ENCODE measurements around the gene PHPT1. TPM values are rescaled to one million over a fixed set of nuclear protein-coding genes. Genes with fewer than 3 reads are reported as not detected.

The PHPT1 gene
- total and polyA plus RNA-seq, 8 donors: 31.5 to 168 (median 42.9) TPM

DNA sequence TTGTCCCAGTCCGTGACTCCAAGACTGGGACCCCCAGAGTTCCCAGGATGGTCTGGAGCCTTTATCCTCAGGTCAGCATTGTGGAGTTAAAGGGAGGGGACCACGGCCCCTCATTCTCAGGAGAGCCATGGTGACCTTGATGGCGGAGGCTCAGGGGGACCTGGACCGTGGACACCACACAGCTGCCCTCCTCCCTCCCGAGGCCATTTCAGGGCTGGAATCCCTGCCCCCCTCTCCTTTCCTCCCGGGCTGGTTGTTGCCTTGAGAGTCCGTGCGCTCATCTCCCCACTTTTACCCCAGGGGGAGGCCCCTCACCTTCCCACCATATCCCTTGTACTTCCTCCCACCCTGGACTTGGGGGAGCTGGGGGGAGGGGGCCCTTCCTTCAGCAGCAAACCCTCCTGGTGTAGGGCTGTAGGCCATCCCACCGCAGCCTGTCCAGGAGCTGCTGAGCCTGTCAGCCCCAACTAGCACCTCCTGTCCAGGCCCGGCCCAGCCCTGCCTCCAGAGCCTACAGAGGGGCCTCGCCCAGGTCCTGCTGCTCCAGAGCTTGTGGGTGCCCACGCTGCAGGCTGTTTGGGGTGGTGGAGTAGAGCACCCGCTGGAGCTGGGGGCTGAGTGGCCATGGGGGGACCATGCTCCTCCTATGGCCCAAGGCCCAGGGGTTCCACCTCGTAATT, 21.3 kb upstream of the PHPT1 start:
- H3K27me3 ChIP-seq: no peaks in the 10 kb centered on the region
- DNase-seq: no peak
- no peaks in the 10 kb centered on the region for H3K4me1 ChIP-seq
- TF ChIP-seq POLR2AphosphoS5 (IDR thresholded peaks at IDR 0.05) (no peak), EP300 (IDR thresholded peaks at IDR 0.05) (no peak), POLR2A (IDR thresholded peaks at IDR 0.05) (no peak)
- TF ChIP-seq, protein P1, sequence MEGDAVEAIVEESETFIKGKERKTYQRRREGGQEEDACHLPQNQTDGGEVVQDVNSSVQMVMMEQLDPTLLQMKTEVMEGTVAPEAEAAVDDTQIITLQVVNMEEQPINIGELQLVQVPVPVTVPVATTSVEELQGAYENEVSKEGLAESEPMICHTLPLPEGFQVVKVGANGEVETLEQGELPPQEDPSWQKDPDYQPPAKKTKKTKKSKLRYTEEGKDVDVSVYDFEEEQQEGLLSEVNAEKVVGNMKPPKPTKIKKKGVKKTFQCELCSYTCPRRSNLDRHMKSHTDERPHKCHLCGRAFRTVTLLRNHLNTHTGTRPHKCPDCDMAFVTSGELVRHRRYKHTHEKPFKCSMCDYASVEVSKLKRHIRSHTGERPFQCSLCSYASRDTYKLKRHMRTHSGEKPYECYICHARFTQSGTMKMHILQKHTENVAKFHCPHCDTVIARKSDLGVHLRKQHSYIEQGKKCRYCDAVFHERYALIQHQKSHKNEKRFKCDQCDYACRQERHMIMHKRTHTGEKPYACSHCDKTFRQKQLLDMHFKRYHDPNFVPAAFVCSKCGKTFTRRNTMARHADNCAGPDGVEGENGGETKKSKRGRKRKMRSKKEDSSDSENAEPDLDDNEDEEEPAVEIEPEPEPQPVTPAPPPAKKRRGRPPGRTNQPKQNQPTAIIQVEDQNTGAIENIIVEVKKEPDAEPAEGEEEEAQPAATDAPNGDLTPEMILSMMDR (IDR thresholded peaks at IDR 0.05): no peak
- no peak overlapping the region for H3K27ac ChIP-seq
- WGBS, 5 donors: 90 to 97% (median 93%) methylated on average over 14 of the region's 14 CpGs
- no peaks in the 10 kb centered on the region for H3K9me3 ChIP-seq
- intact Hi-C loops (cut with DNase I; ENCODE audit: low total_unique reads): no loop called here
- H3K36me3 ChIP-seq: peaks cover 78 to 100% (median 97%) of the 10 kb centered on the region in 4 donors
- no peak overlapping the region for H3K4me3 ChIP-seq

DNA sequence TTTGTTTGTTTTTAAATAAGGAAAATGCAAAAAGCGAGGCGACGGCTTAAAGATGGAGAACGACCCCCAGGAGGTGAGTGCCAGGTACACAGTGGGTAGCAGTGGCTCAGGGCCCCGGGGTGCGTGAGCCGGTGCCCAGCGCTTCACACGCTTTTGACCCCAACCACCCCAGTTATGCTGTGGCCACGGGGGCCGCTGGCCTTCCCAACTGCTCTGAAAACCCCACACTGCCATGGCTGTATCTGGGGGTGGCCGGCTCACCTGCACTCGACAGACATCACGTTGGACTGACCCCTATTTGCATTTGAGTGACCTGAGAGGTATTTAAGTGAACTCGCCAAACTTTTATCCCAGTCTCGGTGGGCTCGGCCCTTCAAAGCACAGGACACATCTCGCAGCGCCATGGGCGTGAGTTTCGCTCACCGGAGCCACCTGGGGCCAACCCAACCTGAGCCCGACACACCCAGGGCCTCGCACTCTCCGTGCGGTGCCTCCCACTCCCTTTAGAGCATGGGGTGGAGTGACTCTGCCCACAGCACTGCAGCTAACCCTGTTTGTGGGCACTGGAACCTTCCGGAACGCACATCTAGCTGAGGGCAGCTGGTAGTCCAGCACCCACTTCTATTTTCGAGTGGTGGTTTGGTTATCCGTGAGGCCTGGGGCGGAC, 20.6 kb upstream of the PHPT1 start:
- H3K36me3 ChIP-seq: peaks cover 75 to 100% (median 99%) of the 10 kb centered on the region in 4 donors
- no peaks in the 10 kb centered on the region for H3K27me3 ChIP-seq
- DNase-seq: no peak
- TF ChIP-seq POLR2A (IDR thresholded peaks at IDR 0.05) (no peak), POLR2AphosphoS5 (IDR thresholded peaks at IDR 0.05) (no peak), EP300 (IDR thresholded peaks at IDR 0.05) (no peak)
- TF ChIP-seq, protein P1 (IDR thresholded peaks at IDR 0.05): no peak
- H3K4me1 ChIP-seq: no peaks in the 10 kb centered on the region
- WGBS, 5 donors: 92 to 96% (median 94%) methylated on average over 16 to 31 of the region's 31 CpGs
- H3K4me3 ChIP-seq: no peak overlapping the region
- no peak overlapping the region for H3K27ac ChIP-seq
- intact Hi-C loops (cut with DNase I; ENCODE audit: low total_unique reads): no loop called here
- no peaks in the 10 kb centered on the region for H3K9me3 ChIP-seq

DNA sequence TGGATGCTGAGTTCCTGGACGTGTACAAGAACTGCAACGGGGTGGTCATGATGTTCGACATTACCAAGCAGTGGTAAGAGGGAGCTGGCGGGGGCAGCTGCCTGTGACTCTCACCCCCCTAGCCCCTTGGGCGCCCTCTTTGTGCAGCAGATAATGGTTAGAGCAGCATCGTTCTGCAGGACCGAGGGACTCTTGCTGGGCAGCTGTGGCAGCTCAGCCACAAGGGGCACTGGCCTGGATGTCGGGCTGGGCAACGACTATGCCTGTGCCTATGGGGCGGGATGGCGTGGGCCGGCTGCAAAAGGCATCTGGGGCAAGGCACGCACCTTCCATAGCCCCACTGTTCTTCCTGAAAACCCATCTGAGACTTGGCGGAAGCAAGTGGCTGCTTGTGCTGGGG, 19.8 kb upstream of the PHPT1 start:
- peaks cover 68 to 100% (median 97%) of the 10 kb centered on the region in 4 donors for H3K36me3 ChIP-seq
- intact Hi-C loops (cut with DNase I; ENCODE audit: low total_unique reads): no loop called here
- no peaks in the 10 kb centered on the region for H3K9me3 ChIP-seq
- no peak overlapping the region for H3K27ac ChIP-seq
- no peaks in the 10 kb centered on the region for H3K27me3 ChIP-seq
- no peak overlapping the region for H3K4me3 ChIP-seq
- TF ChIP-seq EP300 (IDR thresholded peaks at IDR 0.05) (no peak), POLR2AphosphoS5 (IDR thresholded peaks at IDR 0.05) (no peak), POLR2A (IDR thresholded peaks at IDR 0.05) (no peak)
- TF ChIP-seq, protein P1 (IDR thresholded peaks at IDR 0.05): no peak
- WGBS, 5 donors: 88 to 95% (median 92%) methylated on average over 5 to 14 of the region's 14 CpGs
- H3K4me1 ChIP-seq: no peaks in the 10 kb centered on the region
- no peak for DNase-seq

DNA sequence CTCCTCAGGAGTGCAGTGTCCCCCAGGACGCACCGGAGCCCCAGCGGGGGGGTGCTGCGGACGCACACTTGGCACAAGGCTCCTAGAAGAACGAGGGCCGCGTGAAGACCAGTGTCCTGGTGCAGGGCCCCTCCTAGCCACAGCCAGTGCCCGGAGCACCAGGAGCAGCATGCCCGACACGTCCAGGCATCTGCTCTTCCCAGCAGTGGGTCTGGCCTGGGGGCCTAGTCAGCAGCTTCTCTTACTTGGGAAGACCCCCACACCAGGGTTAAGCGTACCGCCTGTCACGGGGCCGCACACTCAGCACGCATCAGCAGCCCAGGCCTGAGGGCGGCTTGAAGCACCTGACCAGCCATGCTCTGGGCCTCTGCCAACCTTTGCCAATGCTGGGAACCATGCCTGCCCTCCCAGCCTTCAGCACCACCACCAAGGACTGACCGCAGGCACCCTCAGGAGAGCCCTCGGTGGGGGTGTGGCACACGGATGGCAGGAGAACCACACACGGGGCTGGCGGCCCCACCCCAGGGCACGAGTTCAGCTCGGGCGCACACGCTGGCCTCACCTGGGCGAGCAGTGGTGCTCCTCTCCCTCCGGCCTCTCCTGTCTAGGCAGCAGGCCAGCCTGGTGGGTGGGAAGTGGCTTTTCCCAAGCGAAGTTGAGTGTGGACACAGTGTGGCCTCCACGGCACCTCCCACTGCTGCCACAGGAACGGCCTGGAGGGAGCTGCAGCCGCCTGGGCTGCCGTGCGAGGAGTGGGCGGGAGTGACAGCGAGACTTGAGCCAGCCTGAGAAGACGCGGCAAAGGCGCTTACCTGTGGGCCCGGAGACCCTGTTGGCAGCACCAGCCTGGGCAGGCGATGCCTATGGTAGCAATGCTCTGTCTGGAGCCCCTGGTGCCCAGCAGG, 19.0 kb upstream of the PHPT1 start:
- DNase-seq: peak in 1 of 2 donors; percentile 4
- Histone ChIP-seq H3K4me3 (no peak overlapping the region), H3K27ac (no peak overlapping the region), H3K9me3 (no peaks in the 10 kb centered on the region), H3K4me1 (no peaks in the 10 kb centered on the region), H3K27me3 (no peaks in the 10 kb centered on the region), H3K36me3 (peaks cover 61 to 96% (median 92%) of the 10 kb centered on the region in 4 donors)
- TF ChIP-seq, protein P1 (IDR thresholded peaks at IDR 0.05): no peak
- TF ChIP-seq POLR2AphosphoS5 (IDR thresholded peaks at IDR 0.05): no peak
- WGBS, 5 donors: 89 to 94% (median 92%) methylated on average over 22 to 41 of the region's 41 CpGs
- intact Hi-C loops (cut with DNase I; ENCODE audit: low total_unique reads): no loop called here

Data from stomach (tissue), 9 donors.